Right cardiac atrium (tissue), 5 donors: ENCODE results near the gene SLC25A43. TPM values are rescaled to one million over a fixed set of nuclear protein-coding genes. Genes with fewer than 3 reads are reported as not detected.

Experiments used
- ATAC-seq, 2 donors: fragments of 200-7000 bp; cut with Tn5 transposase; one replicate each; pipeline versions ENCODE4 v1.8.0 to v1.9.1; 2020; ENCODE audit warnings: moderate library complexity in 2 of 2, mild to moderate bottlenecking in 1 of 2
- DNase-seq, 3 donors: peaks; one replicate each; pipeline ENCODE4 v3.0.0-alpha.2; 2020
- H3K27ac ChIP-seq: one replicate; pipeline ENCODE4 v1.5.1; 2013; ENCODE audit warnings: mild to moderate bottlenecking, low read length, control low read depth, moderate library complexity
- H3K27me3 ChIP-seq: one replicate; pipeline ENCODE4 v1.6.1; 2013; ENCODE audit not compliant: control insufficient read depth, insufficient read depth
- H3K4me1 ChIP-seq: one replicate; pipeline ENCODE4 v1.6.1; 2013; ENCODE audit warnings: low read length; ENCODE audit not compliant: control insufficient read depth, insufficient read depth
- H3K4me3 ChIP-seq: one replicate; pipeline ENCODE4 v1.5.1; 2013; ENCODE audit warnings: low read length, control low read depth
- H3K9me3 ChIP-seq: one replicate; pipeline ENCODE4 v1.6.1; 2013; ENCODE audit warnings: low read length; ENCODE audit not compliant: control insufficient read depth
- WGBS: extraction: QIAGEN DNeasy Blood & Tissue Kit; methylation state at CpG from one replicate; pipeline ENCODE4 v1.1.7; 2013; 5-methylcytosine and 5-hydroxymethylcytosine counted together
- intact Hi-C, 4 donors: fragments of 100-400 bp; cut with DNase I; formaldehyde crosslinking; loops; one replicate each; pipeline versions ENCODE4 v1.11.0 to v1.14.0; 2022 to 2023
- polyA plus RNA-seq: library from polyadenylated mRNA; stranded (reverse); fragments of 200-250 nt; gene quantifications from one replicate; pipeline ENCODE4 v1.2.3, GENCODE V29; 2013
- total RNA-seq, 4 donors: library from RNA; stranded (reverse); fragmentation: NEBNext Ultra II Directional; extraction: Animal tissue kit (Norgen Biotek cat#: 25700); gene quantifications; one replicate each; pipeline ENCODE4 v1.2.1, GENCODE V29; 2021
- donor health status: healthy with polysubstance abuse.
- donor health status: DM: no; HTN: yes; CAD: no.
- donor health status: DM: no; HTN: no; CAD: no.
- donor health status: DM: no; HTN: yes; CAD: no; lungs with severe emphysema.
- donor health status: DM: yes; HTN: yes; CAD: no.

The SLC25A43 gene
- total and polyA plus RNA-seq, 5 donors = 3.9 to 6.0 (median 4.9) TPM

- DNase-seq = no peak
- H3K27ac ChIP-seq = no peak overlapping the region
- intact Hi-C loops = no loop called here
- H3K27me3 ChIP-seq = no peaks in the 10 kb centered on the region
- no peak for ATAC-seq
- no peaks in the 10 kb centered on the region for H3K9me3 ChIP-seq
- no peaks in the 10 kb centered on the region for H3K4me1 ChIP-seq
- WGBS = 87% methylated on average over 9 of the region's 9 CpGs
- H3K4me3 ChIP-seq = no peak overlapping the region
Observed at GRCh38 chrX:119407681-119408080, 8.5 kb downstream of the SLC25A43 start.

- no peak overlapping the region for H3K27ac ChIP-seq
- 77% methylated on average over 15 of the region's 15 CpGs for WGBS
- H3K4me3 ChIP-seq = no peak overlapping the region
- no peaks in the 10 kb centered on the region for H3K27me3 ChIP-seq
- no peaks in the 10 kb centered on the region for H3K4me1 ChIP-seq
- no peak for ATAC-seq
- intact Hi-C loops = no loop called here
- no peaks in the 10 kb centered on the region for H3K9me3 ChIP-seq
- peak in 1 of 3 donors; percentile 22 for DNase-seq
Observed at GRCh38 chrX:119410027-119410819, 11.1 kb downstream of the SLC25A43 start.

GRCh38 chrX:119410854-119411253 lies 11.7 kb downstream of the SLC25A43 start:
- 90% methylated on average over 3 of the region's 3 CpGs for WGBS
- Histone ChIP-seq H3K9me3 (no peaks in the 10 kb centered on the region), H3K27ac (no peak overlapping the region), H3K27me3 (no peaks in the 10 kb centered on the region), H3K4me1 (no peaks in the 10 kb centered on the region), H3K4me3 (no peak overlapping the region)
- ATAC-seq = no peak
- no peak for DNase-seq
- intact Hi-C loops = no loop called here

DNA sequence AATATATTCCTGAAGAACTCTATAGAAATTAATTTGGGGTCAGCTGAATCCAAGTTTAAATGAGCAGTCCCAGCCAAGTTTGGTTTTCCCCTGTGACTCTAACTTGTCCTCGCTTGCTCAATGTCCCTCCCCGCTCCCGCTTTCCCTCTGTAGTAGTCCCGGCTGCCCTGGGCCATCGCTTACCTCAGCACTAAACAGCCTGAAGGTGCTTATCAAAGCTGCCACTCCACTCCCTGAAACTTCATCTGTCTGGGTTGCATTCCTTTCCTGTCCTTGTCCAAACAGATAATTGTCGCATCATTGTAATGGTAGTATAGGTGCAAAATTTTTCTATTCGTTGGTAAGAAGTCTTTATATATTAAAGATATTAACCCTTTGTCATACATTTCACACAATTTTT lies 12.8 kb downstream of the SLC25A43 start:
- no peak overlapping the region for H3K4me3 ChIP-seq
- 66% methylated on average over 7 of the region's 7 CpGs for WGBS
- H3K9me3 ChIP-seq = no peaks in the 10 kb centered on the region
- no peak overlapping the region for H3K27ac ChIP-seq
- ATAC-seq (no peak), DNase-seq (no peak)
- no peaks in the 10 kb centered on the region for H3K27me3 ChIP-seq
- intact Hi-C loops = no loop called here
- no peaks in the 10 kb centered on the region for H3K4me1 ChIP-seq

- no peak overlapping the region for H3K27ac ChIP-seq
- intact Hi-C loops = no loop called here
- WGBS = 85% methylated on average over 4 of the region's 4 CpGs
- no peak for DNase-seq
- no peaks in the 10 kb centered on the region for H3K4me1 ChIP-seq
- H3K27me3 ChIP-seq = no peaks in the 10 kb centered on the region
- ATAC-seq = no peak
- H3K4me3 ChIP-seq = no peak overlapping the region
- no peaks in the 10 kb centered on the region for H3K9me3 ChIP-seq
Observed at GRCh38 chrX:119417376-119417775, 18.2 kb downstream of the SLC25A43 start.

DNA sequence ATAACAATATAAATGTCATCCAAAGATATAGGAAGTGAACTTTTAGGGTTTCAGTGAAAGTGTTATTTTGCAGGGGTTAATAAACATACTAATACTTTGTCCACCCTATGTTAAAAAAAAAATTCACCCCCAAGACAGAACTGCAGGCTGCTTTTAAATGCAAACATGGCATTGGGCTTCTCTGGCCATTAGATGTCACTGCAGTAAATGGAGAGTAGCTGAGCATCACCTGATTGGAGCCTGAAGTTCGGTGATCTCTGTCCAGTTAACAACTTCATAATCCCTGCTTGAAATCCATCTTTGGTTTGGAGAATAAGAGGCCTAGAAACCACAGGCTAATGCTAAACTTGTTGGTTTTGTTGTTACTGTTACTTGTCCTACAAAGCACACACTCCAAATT lies 18.7 kb downstream of the SLC25A43 start:
- DNase-seq (no peak), ATAC-seq (no peak)
- WGBS = 32% methylated on average over 1 of the region's 1 CpG
- intact Hi-C loops = no loop called here
- Histone ChIP-seq H3K27me3 (no peaks in the 10 kb centered on the region), H3K9me3 (no peaks in the 10 kb centered on the region), H3K4me1 (no peaks in the 10 kb centered on the region), H3K27ac (no peak overlapping the region), H3K4me3 (no peak overlapping the region)

GRCh38 chrX:119419146-119419545 lies 20.0 kb downstream of the SLC25A43 start:
- intact Hi-C loops = no loop called here
- no peak for ATAC-seq
- Histone ChIP-seq H3K4me1 (no peaks in the 10 kb centered on the region), H3K27me3 (no peaks in the 10 kb centered on the region), H3K27ac (no peak overlapping the region), H3K9me3 (no peaks in the 10 kb centered on the region), H3K4me3 (no peak overlapping the region)
- no peak for DNase-seq
- WGBS = 91% methylated on average over 4 of the region's 4 CpGs

DNA sequence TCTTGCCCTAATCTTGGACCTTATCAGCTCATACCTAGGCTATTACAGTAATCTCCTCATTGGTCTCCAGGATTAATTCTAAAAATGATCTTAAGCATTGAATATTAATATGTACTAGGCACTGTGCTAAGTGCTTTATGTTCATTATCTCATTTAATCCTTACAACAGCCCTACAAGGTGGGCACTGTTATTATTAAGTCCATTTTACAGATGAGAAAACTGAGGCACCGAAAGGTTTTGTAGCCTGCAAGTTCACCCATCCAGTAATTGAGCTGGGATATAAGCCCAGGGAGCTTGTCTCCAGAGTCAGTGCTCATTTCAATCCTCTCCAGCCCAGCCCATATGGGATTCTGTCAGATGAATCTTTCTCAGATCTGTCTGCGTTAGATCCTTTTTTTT lies 20.8 kb downstream of the SLC25A43 start:
- H3K9me3 ChIP-seq = no peaks in the 10 kb centered on the region
- H3K4me3 ChIP-seq = no peak overlapping the region
- no peak for ATAC-seq
- H3K4me1 ChIP-seq = no peaks in the 10 kb centered on the region
- intact Hi-C loops = loop anchor here in 1 of 4 donors (10.0 kb wide), 1 partner anchor 65 kb away; no protein-coding TSS in a partner anchor
- no peak overlapping the region for H3K27ac ChIP-seq
- 99% methylated on average over 2 of the region's 2 CpGs for WGBS
- H3K27me3 ChIP-seq = no peaks in the 10 kb centered on the region
- DNase-seq = no peak

GRCh38 chrX:119421016-119421705 lies 22.0 kb downstream of the SLC25A43 start:
- Histone ChIP-seq H3K4me3 (no peak overlapping the region), H3K27ac (no peak overlapping the region), H3K4me1 (no peaks in the 10 kb centered on the region), H3K27me3 (no peaks in the 10 kb centered on the region), H3K9me3 (no peaks in the 10 kb centered on the region)
- WGBS = 91% methylated on average over 7 of the region's 7 CpGs
- intact Hi-C loops = loop anchor here in 1 of 4 donors (10.0 kb wide), 1 partner anchor 64 kb away; no protein-coding TSS in a partner anchor
- no peak for DNase-seq
- ATAC-seq = no peak

DNA sequence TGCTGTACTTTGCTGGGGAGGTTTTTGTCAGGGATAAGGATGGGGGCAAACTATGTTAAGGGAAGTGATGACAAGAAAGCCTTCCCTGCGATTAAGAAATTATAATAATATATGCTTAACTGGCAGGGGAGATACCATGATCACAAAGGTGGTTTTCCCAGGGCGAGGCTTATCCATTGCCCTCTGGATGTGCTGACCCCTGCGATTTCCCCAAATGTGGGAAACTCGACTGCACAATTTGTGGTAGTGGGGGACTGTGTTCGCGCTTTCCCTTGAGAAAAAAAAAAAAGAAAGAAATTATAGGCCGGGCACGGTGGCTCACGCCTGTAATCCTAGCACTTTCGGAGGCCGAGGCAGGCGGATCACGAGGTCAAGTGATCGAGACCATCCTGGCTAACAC lies 24.5 kb downstream of the SLC25A43 start:
- intact Hi-C loops = loop anchor here in 1 of 4 donors (10.0 kb wide), 1 partner anchor 61 kb away; no protein-coding TSS in a partner anchor
- DNase-seq (no peak), ATAC-seq (no peak)
- no peak overlapping the region for H3K27ac ChIP-seq
- no peak overlapping the region for H3K4me3 ChIP-seq
- no peaks in the 10 kb centered on the region for H3K27me3 ChIP-seq
- no peaks in the 10 kb centered on the region for H3K9me3 ChIP-seq
- no peaks in the 10 kb centered on the region for H3K4me1 ChIP-seq
- 98% methylated on average over 14 of the region's 14 CpGs for WGBS

DNA sequence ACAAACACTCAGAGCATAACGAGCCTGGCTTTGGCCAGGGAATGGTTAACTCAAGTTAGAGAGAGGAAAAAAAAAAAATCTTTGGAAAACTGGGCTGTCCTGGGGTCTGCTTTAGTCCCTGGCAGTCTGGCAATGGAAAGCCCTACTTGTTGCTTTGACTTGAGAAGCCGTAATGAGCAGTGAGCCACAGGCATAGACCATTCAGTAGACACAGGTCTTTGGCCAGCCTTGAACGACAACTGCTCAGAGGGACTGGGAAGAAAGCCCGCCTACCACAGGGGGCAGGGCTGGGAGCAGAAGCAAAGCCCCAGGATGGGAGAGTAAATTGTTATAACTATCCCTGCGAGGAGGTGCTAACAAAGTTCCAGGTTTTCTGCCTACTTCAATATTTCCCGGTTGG lies 25.9 kb downstream of the SLC25A43 start:
- intact Hi-C loops = loop anchor here in 1 of 4 donors (10.0 kb wide), 1 partner anchor 60 kb away; no protein-coding TSS in a partner anchor
- no peak for ATAC-seq

More for the DNA sequence above, 25.9 kb downstream of the SLC25A43 start:
- no peak overlapping the region for H3K4me3 ChIP-seq
- H3K27me3 ChIP-seq = no peaks in the 10 kb centered on the region
- no peaks in the 10 kb centered on the region for H3K4me1 ChIP-seq
- H3K9me3 ChIP-seq = no peaks in the 10 kb centered on the region
- WGBS = 85% methylated on average over 6 of the region's 6 CpGs
- H3K27ac ChIP-seq = no peak overlapping the region
- no peak for DNase-seq
